OCI-LY7 (cell line): ENCODE measurements around the gene RBPMS2.

Experiments
- EZH2phosphoT487 ChIP-seq: fragments of 200-600 bp; sonication (generic); IDR thresholded peaks from 2 replicates; pipeline ENCODE4 v1.6.1; 2018; ENCODE audit warnings: low read depth, borderline replicate concordance, mild to moderate bottlenecking, mixed run types, antibody characterized with exemption, low read length, moderate library complexity, mixed read lengths
- TF ChIP-seq, protein P1 (sequence below): fragments of 200-600 bp; sonication (generic); conservative IDR thresholded peaks from 2 replicates; pipeline ENCODE4 v1.5.1; 2014; ENCODE audit warnings: mild to moderate bottlenecking, antibody characterized with exemption, low read length, moderate library complexity, mixed read lengths

GRCh38 chr15:64772964-64773363 is 2.4 kb downstream of the RBPMS2 start:
- TF ChIP-seq, protein P1, sequence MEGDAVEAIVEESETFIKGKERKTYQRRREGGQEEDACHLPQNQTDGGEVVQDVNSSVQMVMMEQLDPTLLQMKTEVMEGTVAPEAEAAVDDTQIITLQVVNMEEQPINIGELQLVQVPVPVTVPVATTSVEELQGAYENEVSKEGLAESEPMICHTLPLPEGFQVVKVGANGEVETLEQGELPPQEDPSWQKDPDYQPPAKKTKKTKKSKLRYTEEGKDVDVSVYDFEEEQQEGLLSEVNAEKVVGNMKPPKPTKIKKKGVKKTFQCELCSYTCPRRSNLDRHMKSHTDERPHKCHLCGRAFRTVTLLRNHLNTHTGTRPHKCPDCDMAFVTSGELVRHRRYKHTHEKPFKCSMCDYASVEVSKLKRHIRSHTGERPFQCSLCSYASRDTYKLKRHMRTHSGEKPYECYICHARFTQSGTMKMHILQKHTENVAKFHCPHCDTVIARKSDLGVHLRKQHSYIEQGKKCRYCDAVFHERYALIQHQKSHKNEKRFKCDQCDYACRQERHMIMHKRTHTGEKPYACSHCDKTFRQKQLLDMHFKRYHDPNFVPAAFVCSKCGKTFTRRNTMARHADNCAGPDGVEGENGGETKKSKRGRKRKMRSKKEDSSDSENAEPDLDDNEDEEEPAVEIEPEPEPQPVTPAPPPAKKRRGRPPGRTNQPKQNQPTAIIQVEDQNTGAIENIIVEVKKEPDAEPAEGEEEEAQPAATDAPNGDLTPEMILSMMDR = no peak
- TF ChIP-seq EZH2phosphoT487 = no peak
